ENCODE data around the gene ARHGAP45.

GRCh38 chr19:1051791-1052190 lies 15.2 kb upstream of the ARHGAP45 start:
- TF ChIP-seq CTCF (IDR thresholded peaks at IDR 0.05): no peak
- no peak for TF ChIP-seq POLR2A (IDR thresholded peaks at IDR 0.05)

Measured in body of pancreas (tissue), 4 donors.